ENCODE results near the gene GUK1.
"Not testable (repeated sequence)": the region's sequence is repeated elsewhere in the genome, so short reads cannot be mapped to it uniquely, and the experiment has no call there.

Gene GUK1

GRCh38 chr1:228105270-228105995, 34.6 kb upstream of the GUK1 start:
- no peak for DNase-seq

- DNase-seq, result no peak
These were observed 33.9 kb upstream of the GUK1 start for GRCh38 chr1:228105996-228106799.

- DNase-seq, result no peak
These were observed 33.4 kb upstream of the GUK1 start for GRCh38 chr1:228106800-228107054.

- no peak for DNase-seq
These were observed 32.4 kb upstream of the GUK1 start for GRCh38 chr1:228107636-228108035.

- DNase-seq, result no peak
These were observed 31.9 kb upstream of the GUK1 start for GRCh38 chr1:228108055-228108690.

GRCh38 chr1:228108742-228109072, 31.4 kb upstream of the GUK1 start:
- DNase-seq, result no peak

GRCh38 chr1:228109073-228109961, 30.8 kb upstream of the GUK1 start, which contains the start of gene MRPL55:
MRPL55 (minus strand) TSS chr1:228109299; CDS start chr1:228108260, 1,039 bp downstream.
- peak; percentile 98 for DNase-seq

GRCh38 chr1:228109962-228110488, 30.1 kb upstream of the GUK1 start:
- no peak for DNase-seq

- no peak for DNase-seq
These were observed 29.5 kb upstream of the GUK1 start for GRCh38 chr1:228110556-228110955.

- DNase-seq, result not testable (repeated sequence)
These were observed 28.8 kb upstream of the GUK1 start for GRCh38 chr1:228111315-228111714.

GRCh38 chr1:228112167-228112566, 27.9 kb upstream of the GUK1 start:
- DNase-seq, result no peak

- no peak for DNase-seq
These were observed 27.5 kb upstream of the GUK1 start for GRCh38 chr1:228112617-228113016.

- DNase-seq, result no peak
These were observed 25.3 kb upstream of the GUK1 start for GRCh38 chr1:228114827-228115226.

- no peak for DNase-seq
These were observed 22.7 kb upstream of the GUK1 start for GRCh38 chr1:228117335-228117734.

- DNase-seq, result no peak
These were observed 22.0 kb upstream of the GUK1 start for GRCh38 chr1:228118040-228118439.

- no peak for DNase-seq
These were observed 19.7 kb upstream of the GUK1 start for GRCh38 chr1:228120351-228120750.

- DNase-seq, result no peak
These were observed 19.1 kb upstream of the GUK1 start for GRCh38 chr1:228120857-228121489.

- DNase-seq, result no peak
These were observed 17.1 kb upstream of the GUK1 start for GRCh38 chr1:228122921-228123441.

GRCh38 chr1:228123505-228123904, 16.6 kb upstream of the GUK1 start:
- DNase-seq, result no peak

- DNase-seq, result no peak
These were observed 14.9 kb upstream of the GUK1 start for GRCh38 chr1:228125185-228125584.

- no peak for DNase-seq
These were observed 8.3 kb upstream of the GUK1 start for GRCh38 chr1:228131766-228132165.

GRCh38 chr1:228134591-228134990, 5.5 kb upstream of the GUK1 start:
- DNase-seq, result no peak
